NCI-H69 (cell line): ENCODE data around the gene DVL1.
"Not testable (repeated sequence)": the region's sequence is repeated elsewhere in the genome, so short reads cannot be mapped to it uniquely, and the experiment has no call there.

Experiments used
- DNase-seq: peaks from one replicate; lab custom pipeline; 2025; lab: John Stamatoyannopoulos, UW

The DVL1 gene

DNA sequence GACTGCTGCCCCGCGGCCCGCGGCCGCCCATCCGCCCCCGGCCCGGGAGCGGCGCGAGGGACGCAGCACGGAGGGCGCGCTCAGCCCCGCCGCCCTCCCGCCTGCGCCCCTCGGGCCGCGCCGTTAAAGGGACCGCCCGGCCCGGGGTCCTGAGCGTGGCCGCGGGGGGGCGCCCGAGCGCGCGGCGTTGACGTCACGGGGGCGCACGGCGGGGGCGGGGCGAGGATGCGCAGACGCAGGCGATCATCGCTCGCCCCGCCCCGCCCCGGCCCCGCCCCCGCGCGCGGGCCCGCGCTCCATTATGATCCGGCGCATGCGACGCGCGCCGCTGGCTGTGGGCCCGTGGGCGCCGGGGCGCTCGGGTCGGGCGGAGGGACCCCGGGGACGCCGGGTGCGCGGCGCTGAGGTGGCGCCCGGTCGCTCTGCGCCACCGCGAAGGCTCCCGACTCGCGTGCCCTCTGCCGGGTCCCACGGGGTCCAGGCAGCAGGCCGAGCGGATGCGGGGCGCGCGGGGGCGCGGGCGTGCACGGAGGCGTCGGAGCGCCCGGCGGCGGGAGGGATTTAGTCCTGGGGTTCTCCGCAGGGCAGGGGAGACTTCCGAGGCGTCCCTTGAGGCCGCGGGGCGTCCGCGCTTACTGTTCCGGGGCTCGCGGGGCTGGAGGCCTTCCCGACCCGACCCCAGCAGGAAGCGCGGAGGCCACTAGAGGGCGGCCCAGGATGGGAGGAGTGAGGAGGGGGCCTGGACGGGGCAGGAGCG lies at the start of gene DVL1:
DVL1 (minus strand) TSS at position 163 of the 757 bp plus-strand sequence. CDS start 353 bp downstream, outside the sequence.
- DNase-seq = peak; percentile 74

DNA sequence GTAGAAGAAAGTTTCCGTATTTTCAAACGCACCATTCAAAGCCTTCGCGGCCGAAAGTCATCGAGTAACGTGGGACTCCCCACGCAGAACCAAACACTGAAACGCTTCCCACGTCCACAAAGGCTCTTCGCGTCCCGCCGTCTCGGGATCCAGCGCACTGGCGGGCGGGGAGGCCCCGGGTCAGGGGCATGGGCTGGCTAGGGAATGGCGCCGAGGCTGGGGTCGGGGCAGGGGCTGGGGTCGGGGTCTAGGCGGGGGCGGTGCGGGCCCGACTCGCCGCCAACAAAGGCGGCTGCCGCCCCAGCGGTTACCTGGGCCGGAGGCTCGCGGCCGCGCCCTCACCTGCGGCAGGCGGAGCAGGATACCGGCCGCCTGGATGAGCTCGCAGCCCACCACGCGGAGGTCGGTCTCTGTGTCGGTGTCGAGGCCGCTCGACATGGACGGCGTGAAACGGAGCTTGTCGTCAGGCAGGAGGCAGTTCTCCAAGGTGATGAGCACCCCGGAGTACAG lies 49.5 kb upstream of the DVL1 start:
- no peak for DNase-seq

DNA sequence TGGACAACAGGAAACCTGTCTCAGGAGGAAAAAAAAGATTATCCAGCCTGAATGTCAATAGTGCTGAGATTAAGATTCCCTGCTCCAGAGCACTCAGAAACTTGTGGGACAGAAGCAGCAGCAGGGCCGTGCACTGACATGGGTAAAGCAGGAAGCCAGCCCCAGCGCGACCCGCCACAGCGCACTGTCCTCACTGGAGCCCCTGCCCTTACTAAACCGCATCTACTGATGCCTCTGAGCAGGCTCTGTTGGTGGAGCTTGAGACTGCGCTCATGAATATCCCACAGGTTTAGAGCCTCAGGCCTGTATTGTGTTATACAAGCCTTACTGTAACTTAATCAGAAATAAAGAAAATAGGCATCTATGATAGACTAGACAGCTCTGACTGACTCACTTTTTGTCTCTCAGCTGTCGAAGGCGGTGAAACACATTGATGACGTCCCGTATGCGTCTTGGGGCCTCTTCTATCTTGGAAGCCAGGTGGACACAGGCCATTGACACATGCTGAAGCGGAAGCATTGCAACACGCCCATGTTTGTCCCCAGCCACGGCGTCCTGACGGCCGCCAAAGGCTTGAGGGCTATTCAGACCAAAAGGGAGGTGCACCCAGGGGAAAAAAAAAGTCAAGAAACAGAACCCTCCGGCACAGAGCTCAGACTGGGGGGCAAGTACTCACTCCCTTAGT lies 48.8 kb upstream of the DVL1 start:
- no peak for DNase-seq

DNA sequence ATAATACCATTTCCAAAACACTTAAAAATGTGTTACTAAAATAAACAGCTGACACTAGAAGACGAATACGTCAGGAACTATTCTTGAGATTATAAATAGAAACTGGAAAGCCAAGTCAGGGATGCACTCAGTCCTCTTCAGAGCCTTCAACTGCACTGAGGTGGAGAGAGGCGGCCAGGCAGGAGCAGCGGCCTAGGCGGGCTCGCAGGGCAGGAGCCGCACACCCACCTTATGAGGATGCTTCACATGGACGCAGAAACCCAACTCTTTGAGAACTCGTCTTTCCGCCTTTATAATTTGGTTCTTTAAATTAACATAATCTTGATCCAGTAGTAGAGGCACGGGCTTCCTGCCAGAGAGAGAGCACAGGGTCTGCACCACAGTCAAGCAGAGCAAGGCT lies 45.9 kb upstream of the DVL1 start:
- DNase-seq = no peak

DNA sequence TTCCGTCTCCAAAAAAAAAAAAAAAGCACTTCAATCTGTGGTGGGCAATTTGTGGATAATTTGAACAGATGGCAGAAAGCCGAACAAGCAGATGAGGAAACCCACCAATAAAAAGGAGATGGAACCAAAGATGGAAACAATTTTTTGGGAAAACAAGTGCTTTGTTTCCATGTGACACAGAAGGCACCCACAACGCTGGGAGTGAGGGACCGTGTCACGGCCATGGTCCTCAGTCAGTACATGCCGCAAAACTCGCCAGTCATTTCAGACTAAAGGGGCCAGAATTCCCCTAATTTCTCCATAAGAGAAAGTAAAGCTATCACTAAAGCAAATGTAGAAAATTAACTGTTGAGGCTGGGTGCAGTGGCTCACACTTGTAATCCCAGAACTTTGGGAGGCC lies 44.9 kb upstream of the DVL1 start:
- no peak for DNase-seq

DNA sequence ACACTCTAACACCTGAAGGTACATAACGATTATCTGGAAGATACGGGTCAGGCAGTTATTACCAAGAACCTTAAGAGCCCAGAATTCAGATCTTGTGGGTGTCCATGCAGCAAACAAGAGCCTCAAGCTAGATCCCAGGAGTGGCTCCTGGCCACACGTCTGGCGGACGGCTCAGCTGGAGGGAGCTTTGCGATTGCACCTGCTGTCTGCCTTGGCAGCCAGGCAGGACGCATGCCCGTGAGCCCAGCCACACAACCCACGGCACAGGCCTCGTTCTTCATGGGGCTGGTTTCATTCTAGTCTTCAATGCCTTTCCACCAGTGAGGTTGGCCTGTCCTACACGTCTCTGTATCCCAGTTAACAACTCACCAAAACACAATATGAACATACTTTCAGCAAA lies 44.2 kb upstream of the DVL1 start:
- no peak for DNase-seq

DNA sequence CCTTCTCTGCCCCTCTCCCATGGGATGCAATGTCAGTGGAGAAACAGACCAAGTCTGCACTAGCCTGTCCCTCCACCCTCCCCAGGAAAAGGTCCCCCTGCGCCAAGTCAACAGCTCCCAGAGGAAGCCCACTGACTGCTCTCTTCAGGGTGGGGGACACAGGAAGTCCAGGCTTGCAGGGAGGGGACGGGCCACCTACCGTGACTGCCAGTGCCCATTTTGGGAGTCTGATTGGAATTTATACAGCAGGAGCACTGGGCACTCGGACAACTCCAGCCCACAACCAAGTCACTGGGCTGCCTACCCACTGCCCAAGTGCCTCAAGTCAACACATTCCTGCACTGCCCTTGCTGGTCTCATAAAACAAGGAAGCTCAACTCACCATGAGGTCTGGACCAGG lies 43.8 kb upstream of the DVL1 start:
- DNase-seq = no peak

DNA sequence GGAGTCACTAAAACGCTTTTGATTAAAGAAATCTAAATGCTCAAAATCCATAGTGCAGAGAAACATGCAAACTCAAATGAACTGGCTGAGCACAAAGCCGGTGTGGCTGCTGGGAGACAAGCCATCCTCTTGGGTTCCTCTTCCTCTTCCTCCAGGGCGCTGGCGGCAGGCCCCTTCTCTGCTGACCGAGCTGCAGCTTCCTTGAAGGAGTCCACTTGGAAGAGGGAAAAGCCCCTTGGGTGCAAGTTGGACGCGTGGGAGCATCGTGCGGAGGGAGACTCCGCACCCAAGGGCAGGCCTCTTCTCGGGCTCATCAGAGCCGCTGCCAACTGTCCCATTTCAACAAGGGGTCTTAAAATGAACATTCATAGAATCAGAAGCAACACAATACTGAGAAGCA lies 42.0 kb upstream of the DVL1 start:
- no peak for DNase-seq

DNA sequence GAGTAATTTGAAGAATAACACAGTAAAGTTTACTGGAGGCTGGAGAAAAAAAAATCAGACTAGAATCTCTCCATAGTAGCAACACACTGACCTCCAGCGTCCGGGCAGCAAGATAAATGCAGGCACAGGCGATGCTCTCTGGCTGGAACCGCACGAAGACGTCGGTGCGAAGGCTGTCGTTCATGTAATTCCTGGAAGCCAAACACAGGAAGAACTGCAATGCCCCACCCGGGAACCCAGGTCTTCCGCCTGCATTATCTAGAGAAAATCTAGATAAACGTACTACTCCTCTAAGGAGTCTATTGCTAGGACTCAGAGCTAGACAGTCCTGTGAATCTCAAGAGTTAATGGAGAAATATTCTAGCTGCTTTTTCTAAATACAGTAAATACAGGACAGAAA lies 41.5 kb upstream of the DVL1 start:
- no peak for DNase-seq

DNA sequence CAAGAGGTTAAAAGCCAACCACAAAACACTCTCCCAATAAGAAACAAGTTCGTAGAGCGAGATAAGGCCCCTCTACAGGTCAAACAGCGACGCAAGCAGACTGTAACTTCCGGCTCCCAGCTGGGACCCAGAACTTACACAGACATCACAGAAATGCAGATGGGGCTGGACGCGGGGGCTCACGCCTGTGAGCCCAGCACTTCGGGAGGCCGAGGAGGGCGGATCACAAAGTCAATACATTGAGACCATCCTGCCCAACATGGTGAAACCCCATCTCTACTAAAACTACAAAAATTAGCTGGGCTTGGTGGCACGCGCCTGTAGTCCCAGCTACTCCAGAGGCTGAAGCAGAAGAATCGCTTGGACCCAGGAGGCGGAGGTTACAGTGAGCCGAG lies 38.9 kb upstream of the DVL1 start:
- DNase-seq = no peak

DNA sequence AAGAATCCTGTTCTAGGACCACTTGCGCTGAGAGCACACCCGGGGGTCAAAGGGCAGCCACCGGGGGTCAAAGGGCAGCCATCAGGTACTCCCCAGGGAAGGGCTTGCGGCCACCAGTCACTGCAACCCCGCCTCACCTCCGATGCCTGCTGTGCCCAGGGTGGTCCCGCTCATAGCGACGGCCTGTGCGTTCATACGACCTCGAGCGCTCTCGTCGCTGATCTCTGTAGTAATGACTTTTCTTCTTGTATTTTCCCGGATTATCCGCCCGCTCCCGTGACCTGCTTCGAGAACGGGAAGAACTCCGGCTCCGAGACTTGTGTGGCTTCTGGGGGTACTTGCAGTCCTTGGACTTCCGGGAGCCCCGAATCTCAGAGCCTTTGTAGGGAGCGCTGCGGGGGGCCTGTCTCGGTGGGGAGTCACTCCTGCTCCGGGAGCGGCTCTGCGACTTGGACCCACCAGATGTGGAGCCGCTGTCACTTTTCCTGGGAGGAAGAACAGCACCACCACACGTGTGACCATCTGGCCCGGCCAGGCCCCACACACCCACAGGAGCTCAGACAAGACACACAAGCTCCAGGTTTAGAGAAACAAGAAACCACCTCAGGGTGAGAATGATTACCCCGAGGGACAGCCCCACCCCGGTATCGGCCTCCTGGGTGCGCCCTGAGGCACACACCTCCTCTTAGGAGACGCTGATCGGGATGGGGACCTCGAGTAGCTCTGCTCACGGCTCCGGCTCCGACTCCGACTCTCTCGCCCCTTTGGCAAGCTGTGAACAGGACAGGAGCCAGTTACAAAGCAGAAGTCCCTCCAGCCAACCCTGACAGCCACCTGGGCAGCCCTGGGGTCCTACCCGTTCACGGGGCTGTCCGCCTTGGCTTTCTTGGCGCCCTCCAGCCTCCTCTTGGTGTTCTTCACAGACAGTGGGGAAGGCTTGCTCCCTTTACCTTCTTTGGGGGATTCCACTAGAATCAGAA lies 38.2 kb upstream of the DVL1 start:
- DNase-seq = no peak

DNA sequence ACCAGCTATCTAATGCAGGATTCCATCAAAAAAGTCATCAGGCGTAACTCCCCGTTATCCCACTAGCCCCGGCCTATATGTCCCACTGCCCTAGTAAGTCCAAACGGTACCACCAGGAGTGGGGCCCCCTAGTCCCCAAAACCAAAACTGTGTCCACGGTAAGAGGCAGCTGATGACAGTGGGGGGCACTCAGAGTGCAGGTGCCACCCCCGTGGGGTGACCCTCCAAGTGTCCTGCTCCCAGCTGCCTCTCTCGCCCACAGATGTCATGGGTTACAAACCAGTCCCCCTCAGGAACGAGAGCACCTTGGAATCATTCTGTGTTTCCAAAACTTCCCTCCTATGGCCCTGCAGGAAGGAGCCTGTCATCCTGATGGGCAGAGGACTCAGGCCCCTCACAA lies 36.7 kb upstream of the DVL1 start:
- DNase-seq = no peak

DNA sequence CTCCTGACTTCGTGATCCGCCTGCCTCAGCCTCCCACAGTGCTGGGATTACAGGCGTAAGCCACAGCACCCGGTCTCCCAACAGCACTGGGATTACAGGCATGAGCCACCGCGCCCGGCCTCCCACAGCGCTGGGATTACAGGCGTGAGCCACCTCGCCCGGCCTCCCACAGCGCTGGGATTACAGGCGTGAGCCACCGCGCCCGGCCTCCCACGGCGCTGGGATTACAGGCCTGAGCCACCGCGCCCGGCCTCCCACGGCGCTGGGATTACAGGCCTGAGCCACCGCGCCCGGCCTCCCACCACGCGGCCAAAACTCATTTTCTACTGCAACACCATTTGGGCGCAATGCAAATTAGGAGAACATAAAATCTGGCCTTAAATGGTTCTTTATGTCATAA lies 36.1 kb upstream of the DVL1 start:
- not testable (repeated sequence) for DNase-seq

DNA sequence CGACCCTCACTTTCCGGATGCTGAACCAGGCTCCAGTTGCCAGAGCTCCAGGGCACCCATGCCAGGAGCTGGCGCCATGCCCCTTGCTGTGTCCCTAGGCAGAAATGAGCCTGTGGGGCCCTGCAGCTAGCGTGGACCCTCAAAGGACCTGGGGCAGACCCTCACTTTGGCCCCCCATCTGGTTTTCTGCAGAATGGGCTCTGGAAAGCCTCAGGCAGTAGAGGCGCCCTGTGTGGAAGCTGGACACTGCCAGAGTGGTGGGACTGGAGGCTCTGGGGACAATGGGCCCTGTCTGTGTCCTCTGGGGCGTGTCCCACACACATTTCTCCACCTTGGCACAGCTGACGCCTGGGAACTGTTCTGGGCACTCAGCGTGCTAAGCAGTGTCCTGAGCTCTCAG lies 32.1 kb upstream of the DVL1 start:
- no peak for DNase-seq

DNA sequence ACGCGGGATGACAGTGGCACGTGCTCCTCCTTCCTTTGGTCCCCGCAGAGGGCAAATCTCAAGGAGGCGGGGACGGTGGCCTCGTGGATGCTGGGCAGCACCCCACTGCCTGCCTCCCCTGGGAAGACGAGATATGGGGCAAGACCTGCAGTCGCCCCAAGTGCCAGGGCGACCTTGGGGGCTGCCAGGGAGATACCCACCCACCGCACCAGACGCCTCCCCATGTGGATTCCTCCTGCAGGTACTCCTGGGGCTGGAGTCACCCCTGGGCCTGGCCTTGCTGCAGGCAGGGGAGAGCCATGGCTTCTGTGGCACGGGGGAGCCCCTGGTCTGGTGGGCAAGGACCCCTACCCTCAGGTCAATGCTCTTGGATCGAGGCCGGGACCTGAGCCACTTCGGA lies 31.6 kb upstream of the DVL1 start:
- DNase-seq = no peak

DNA sequence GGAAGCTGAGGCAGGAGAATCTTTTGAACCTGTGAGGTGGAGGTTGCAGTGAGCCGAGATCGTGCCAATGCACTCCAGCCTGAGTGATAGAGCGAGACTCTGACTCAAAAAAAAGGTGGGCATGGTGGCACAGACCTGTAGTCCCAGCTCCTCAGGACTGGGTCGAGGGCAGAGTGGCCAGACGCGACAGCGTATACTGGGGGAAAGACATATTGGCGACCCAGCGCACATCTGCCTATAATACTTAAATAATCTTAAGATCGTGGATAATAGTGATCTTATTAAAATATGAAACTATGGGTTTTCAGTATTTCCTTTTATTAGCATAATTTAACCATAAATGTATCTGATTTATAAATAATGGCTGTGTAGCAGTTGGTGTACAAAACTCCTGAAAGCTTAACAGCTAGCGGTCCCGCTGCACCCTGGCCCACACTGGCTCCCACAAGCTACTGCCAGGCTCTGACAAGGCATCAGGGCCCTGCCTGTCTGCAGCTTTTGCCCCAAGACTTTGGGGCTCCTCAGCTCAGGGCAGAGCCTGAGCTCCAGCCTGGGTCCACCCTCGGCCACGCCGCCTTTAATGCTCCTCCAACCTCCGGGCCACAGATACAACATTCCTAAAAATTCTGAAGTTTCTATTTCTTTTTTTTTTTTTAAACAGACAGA lies 28.5 kb upstream of the DVL1 start:
- no peak for DNase-seq

DNA sequence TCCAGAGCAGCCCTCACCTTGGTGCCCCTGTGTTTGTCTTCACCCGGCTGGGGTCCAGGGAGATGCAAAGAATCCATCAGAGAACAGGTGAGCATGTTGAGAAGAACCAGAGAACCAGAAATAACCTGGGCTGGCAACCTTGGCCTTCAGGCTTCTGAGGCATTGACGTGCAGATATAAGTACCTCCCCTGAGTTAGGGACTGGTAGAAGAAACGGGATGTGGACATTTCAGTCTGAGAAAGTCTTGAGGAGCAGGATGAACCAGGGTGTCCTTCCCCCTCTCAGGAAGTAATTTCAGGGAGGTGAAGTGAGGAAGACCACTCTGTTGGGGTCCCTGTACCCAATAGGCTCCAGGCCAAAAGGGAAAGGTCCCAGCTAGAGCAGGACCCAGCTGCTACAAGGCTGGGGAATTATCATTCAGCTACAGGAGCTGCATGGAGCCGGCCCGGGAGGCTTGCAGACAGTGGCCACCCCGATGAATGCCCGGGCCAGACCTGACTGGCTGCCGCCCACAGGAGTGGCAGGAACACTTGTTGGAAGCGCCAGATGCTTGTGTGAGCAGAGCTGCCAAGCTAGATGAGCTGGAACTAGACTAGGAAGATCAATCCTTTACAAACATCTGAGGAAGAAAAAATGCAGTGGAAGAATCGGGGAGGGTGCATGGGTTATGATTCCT lies 27.5 kb upstream of the DVL1 start:
- no peak for DNase-seq

DNA sequence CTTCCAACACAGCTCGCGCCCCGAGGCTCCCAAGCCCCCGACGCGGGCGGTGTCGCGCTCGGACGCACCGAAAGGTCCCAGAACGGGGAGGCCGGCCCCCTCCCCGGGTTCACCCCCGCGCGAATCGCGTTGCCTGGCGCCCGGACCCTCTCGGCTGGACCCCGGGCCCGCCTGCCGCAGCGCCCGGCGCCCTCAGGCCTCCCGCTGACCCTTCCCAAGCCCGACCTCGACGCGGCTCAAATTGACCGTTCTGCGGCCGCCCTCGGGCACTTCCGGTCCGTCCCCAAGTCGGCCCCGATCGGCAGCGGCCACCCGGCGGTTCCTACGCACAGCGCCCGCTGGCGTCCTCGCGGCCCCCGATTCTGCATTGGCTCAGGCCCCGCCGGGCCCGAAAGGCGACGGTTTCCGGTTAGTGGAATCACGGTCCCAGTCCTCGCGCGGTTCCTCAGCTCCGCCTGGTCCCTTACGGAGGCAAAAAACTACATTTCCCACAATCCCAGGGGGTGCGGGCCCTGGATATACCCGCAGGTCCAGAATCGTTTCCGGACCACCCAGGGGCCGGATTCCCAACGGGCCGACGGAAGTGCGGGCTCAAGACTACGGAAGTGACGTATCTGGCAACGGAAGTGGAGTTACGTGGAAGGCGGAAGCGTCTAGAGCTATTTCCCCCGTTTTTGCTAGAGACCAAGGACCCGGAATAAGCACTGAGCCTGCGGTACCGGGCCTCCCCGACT lies 25.9 kb upstream of the DVL1 start, which contains the start of gene AURKAIP1:
AURKAIP1 (minus strand) TSS at position 279 of the 734 bp plus-strand sequence. CDS start 451 bp downstream, outside the sequence.
- peak; percentile 98 for DNase-seq

DNA sequence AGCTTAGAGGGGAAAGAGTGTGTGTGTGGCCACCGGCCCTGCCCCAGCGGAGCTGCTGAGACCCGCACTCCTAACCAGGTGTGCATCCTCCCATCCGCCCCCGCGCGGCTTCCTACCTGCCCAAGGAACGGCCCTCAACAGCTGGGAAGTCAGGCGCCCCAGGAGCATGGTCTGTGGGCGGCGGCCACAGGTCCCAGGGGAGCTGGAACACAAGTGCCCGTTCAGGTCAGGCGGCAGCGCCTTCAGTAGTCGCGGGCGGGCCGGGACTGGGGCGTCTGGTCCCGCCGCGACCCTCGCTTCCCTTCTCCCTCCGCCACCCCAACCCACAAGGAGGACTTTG lies 25.3 kb upstream of the DVL1 start:
- DNase-seq = peak; percentile 37

DNA sequence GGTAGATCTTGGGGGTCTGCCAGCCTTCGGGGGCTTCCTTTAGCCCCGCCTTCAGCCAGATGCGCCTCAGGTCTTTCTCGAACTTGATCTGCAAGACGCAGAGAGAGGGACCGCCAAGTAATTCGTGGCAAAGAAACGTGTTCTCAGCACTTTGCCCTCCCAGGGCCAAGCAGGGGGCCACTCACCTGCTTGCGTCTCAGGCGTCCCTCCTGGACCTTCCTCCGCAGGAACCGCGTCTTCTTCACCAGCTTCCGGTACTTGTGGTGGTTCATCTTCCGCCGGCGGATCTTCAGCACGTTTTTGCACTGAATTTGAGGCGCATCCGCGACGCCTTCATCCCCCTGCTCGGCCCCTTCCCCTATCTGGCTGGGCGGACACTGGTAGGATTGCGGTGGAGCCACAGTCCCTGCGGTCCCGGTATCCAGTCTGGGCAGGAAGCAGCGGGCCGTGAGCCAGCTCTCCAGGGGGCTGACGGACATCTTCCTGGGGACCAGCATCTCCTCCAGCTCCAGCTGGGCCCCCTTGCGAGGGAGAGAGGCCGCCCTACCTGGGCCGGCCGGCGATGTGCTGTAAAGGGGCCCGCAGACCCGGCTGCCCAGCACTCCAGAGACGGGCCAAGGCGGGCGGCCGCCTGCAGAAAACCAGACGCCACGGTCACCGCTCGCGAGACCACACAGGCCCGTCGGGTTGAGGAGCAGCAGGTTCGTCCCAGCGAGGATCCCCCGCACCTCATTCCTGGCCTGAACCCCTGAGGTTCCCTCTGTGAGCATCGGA lies 24.8 kb upstream of the DVL1 start:
- no peak for DNase-seq
